GM12878 (cell line): ENCODE measurements around the gene TEX13B. TPM values are rescaled to one million over a fixed set of nuclear protein-coding genes. Genes with fewer than 3 reads are reported as not detected.
A peak's percentile ranks its signal among the peaks of the same experiment; 100 is the strongest.

Experiments
- ATAC-seq: fragments of 200-7000 bp; cut with Tn5 transposase; 3 replicates; pipeline ENCODE4 v1.9.1; 2020; ENCODE audit warnings: mild to moderate bottlenecking, moderate library complexity
- BruUV-seq: library from RNA; stranded (reverse); fragments of 400-500 nt; replicated peaks from 2 replicates; lab custom pipeline; 2021; lab: Mats Ljungman, UMichigan
- CTCF ChIA-PET: fragments of 300-600 bp; sonication (Branson Sonifier 250); formaldehyde crosslinking; extraction: SDS; loops from one replicate; lab custom pipeline; 2021; ENCODE audit warnings: inconsistent platforms; lab: Yijun Ruan, JAX
- POLR2A ChIA-PET: fragments of 350-600 bp; formaldehyde crosslinking; extraction: SDS; loops from one replicate; lab custom pipeline; 2021; ENCODE audit warnings: inconsistent platforms; lab: Charles Lee
- RAD21 ChIA-PET: fragments of 300-600 bp; sonication (Branson Sonifier 250); formaldehyde crosslinking; loops from one replicate; lab custom pipeline; 2023; ENCODE audit warnings: antibody characterized with exemption; ENCODE audit not compliant: unreplicated experiment; lab: Charles Lee
- SMC1A ChIA-PET: fragments of 300-600 bp; sonication (Branson Sonifier 250); formaldehyde crosslinking; loops from one replicate; lab custom pipeline; 2023; ENCODE audit not compliant: unreplicated experiment, uncharacterized antibody; lab: Charles Lee
- DNase-seq: peaks from one replicate; pipeline ENCODE4 v3.0.0-alpha.2; 2011; ENCODE audit warnings: low read depth, low spot score
- FAIRE-seq: peaks from 3 replicates; lab custom pipeline; 2011; peaks lifted over from hg19 to GRCh38; lab: Jason Lieb, UNC
- H2AFZ ChIP-seq: 2 replicates; pipeline ENCODE4 v1.6.0; 2011; ENCODE audit warnings: low read depth, low read length, control low read depth; ENCODE audit not compliant: control insufficient read depth
- H3K27ac ChIP-seq: 2 replicates; pipeline ENCODE4 v1.5.1; 2011; ENCODE audit warnings: control low read depth; ENCODE audit not compliant: control insufficient read depth, insufficient read depth
- H3K27me3 ChIP-seq, 2 experiments: replicated peaks in 1 of 2; 2 replicates each; pipeline versions ENCODE4 v1.6.0 to v1.6.1; 2011; ENCODE audit warnings: low read length in 1 of 2; ENCODE audit not compliant: control insufficient read depth in 2 of 2, insufficient read depth in 2 of 2
- H3K36me3 ChIP-seq, 2 experiments: 2 replicates each; pipeline ENCODE4 v1.5.1; 2011; ENCODE audit warnings: low read length in 1 of 2; ENCODE audit not compliant: control insufficient read depth in 2 of 2, insufficient read depth in 2 of 2
- H3K4me1 ChIP-seq: 2 replicates; pipeline ENCODE4 v1.6.1; 2011; ENCODE audit warnings: mild to moderate bottlenecking, low read length, moderate library complexity, mixed read lengths; ENCODE audit not compliant: control insufficient read depth, insufficient read depth
- H3K4me2 ChIP-seq: 2 replicates; pipeline ENCODE4 v1.6.0; 2011; ENCODE audit warnings: control low read depth; ENCODE audit not compliant: control insufficient read depth, insufficient read depth
- H3K4me3 ChIP-seq: fragments of 200-600 bp; sonication (generic); 2 replicates; pipeline ENCODE4 v1.5.1; 2016
- H3K79me2 ChIP-seq: 2 replicates; pipeline ENCODE4 v1.6.0; 2011; ENCODE audit warnings: low read length; ENCODE audit not compliant: control insufficient read depth, insufficient read depth
- H3K9ac ChIP-seq: 2 replicates; pipeline ENCODE4 v1.8.0; 2011; ENCODE audit warnings: low read length, control low read depth, mixed read lengths; ENCODE audit not compliant: control insufficient read depth, insufficient read depth
- H3K9me3 ChIP-seq: replicated peaks from 3 replicates; pipeline ENCODE4 v1.5.1; 2011; ENCODE audit warnings: mild to moderate bottlenecking, low read length; ENCODE audit not compliant: control insufficient read depth, insufficient read depth
- H4K20me1 ChIP-seq: 2 replicates; pipeline ENCODE4 v1.6.0; 2011; ENCODE audit not compliant: control insufficient read depth, insufficient read depth
- BCL11A ChIP-seq: IDR thresholded peaks from 2 replicates; pipeline ENCODE4 v1.6.1; 2011; ENCODE audit warnings: low read depth, low read length
- CHD4 ChIP-seq: fragments of 200-600 bp; sonication (generic); IDR thresholded peaks from 2 replicates; pipeline ENCODE4 v1.6.1; 2016; ENCODE audit warnings: mild to moderate bottlenecking
- CREB1 ChIP-seq: IDR thresholded peaks from 2 replicates; pipeline ENCODE4 v1.6.1; 2012; ENCODE audit warnings: low read depth, mild to moderate bottlenecking, inconsistent platforms
- DPF2 ChIP-seq: fragments of 450-650 bp; IDR thresholded peaks from 2 replicates; pipeline ENCODE4 v1.6.1; 2017; ENCODE audit warnings: mild to moderate bottlenecking
- ESRRA ChIP-seq: IDR thresholded peaks from 2 replicates; pipeline ENCODE4 v1.6.1; 2012; ENCODE audit warnings: mild to moderate bottlenecking, low read length, improper control_type of control experiment
- FOXM1 ChIP-seq: IDR thresholded peaks from 2 replicates; pipeline ENCODE4 v1.6.1; 2012; ENCODE audit warnings: low read depth, mild to moderate bottlenecking, inconsistent platforms, low read length, moderate library complexity
- GABPA ChIP-seq: IDR thresholded peaks from 2 replicates; pipeline ENCODE4 v1.6.1; 2014; ENCODE audit warnings: antibody characterized with exemption, low read depth, mild to moderate bottlenecking, inconsistent platforms
- IRF3 ChIP-seq: fragments of 450-650 bp; IDR thresholded peaks from 2 replicates; pipeline ENCODE4 v1.6.1; 2014; ENCODE audit warnings: mild to moderate bottlenecking
- JUNB ChIP-seq: IDR thresholded peaks from 2 replicates; pipeline ENCODE4 v1.6.1; 2016; ENCODE audit warnings: antibody characterized with exemption, mild to moderate bottlenecking
- MEF2A ChIP-seq: IDR thresholded peaks from 2 replicates; pipeline ENCODE4 v1.6.1; 2011; ENCODE audit warnings: low read depth, mild to moderate bottlenecking, low read length, moderate library complexity; ENCODE audit not compliant: insufficient read depth
- NFIC ChIP-seq: IDR thresholded peaks from 2 replicates; pipeline ENCODE4 v1.6.1; 2012; ENCODE audit warnings: low read depth, mild to moderate bottlenecking, inconsistent platforms, low read length, moderate library complexity
- NR2C1 ChIP-seq: fragments of 450-650 bp; IDR thresholded peaks from 2 replicates; pipeline ENCODE4 v1.6.1; 2017; ENCODE audit warnings: antibody characterized with exemption, mild to moderate bottlenecking, moderate library complexity
- NRF1 ChIP-seq: conservative IDR thresholded peaks from 2 replicates; pipeline ENCODE4 v1.6.1; 2011; ENCODE audit warnings: mild to moderate bottlenecking, low read depth, low read length, improper control_type of control experiment
- RBBP5 ChIP-seq: fragments of 200-600 bp; sonication (generic); conservative IDR thresholded peaks from 2 replicates; pipeline ENCODE4 v1.6.1; 2016
- RUNX3 ChIP-seq: IDR thresholded peaks from 2 replicates; pipeline ENCODE4 v1.6.1; 2012; ENCODE audit warnings: low read length, inconsistent platforms
- SMC3 ChIP-seq: IDR thresholded peaks from 2 replicates; pipeline ENCODE4 v1.6.1; 2011; ENCODE audit warnings: low read length, improper control_type of control experiment, borderline replicate concordance
- ZNF592 ChIP-seq: fragments of 450-650 bp; IDR thresholded peaks from 2 replicates; pipeline ENCODE4 v1.6.1; 2017; ENCODE audit warnings: mild to moderate bottlenecking, moderate library complexity
- WGBS: methylation state at CpG from one replicate; pipeline ENCODE4 v1.1.6; 2016; ENCODE audit warnings: low lambda C conversion rate; ENCODE audit not compliant: insufficient replicate concordance, insufficient coverage; ENCODE audit errors: missing lambda C conversion rate; 5-methylcytosine and 5-hydroxymethylcytosine counted together
- in situ Hi-C: fragments of 300-500 bp; cut with MboI; formaldehyde crosslinking; loops from 9 replicates; pipeline ENCODE4 v1.14.3; 2018; ENCODE audit warnings: mixed read lengths
- intact Hi-C: fragments of 100-400 bp; cut with micrococcal nuclease; formaldehyde crosslinking; loops from one replicate; pipeline ENCODE4 v1.14.2; 2022; ENCODE audit not compliant: unreplicated experiment
- polyA plus RNA-seq, 11 experiments: library from polyadenylated mRNA; depleted of rRNA in 4 of 11; unstranded in 6 of 11; stranded (reverse) in 5 of 11; fragments of >200 nt; fragmentation: Nextera tagmentation in 4 of 11; fragmentation: Illumina TruSeq in 1 of 11; extraction: Ambion mirVana in 4 of 11; extraction: Trizol in 1 of 11; gene quantifications; 1 replicate in 1 of 11; 2 replicates in 10 of 11; pipeline versions ENCODE4 v1.2.1 to v1.2.3, GENCODE V29; 2011 to 2016; ENCODE audit warnings: inconsistent platforms in 2 of 11, missing spikeins in 2 of 11, low read depth in 1 of 11
- total RNA-seq, 4 experiments: library from RNA; depleted of rRNA in 3 of 4; stranded (reverse); fragments of >200 nt in 3 of 4; fragmentation: Illumina TruSeq in 1 of 4; extraction: Trizol in 1 of 4; gene quantifications; 2 replicates each; pipeline versions ENCODE4 v1.2.1 to v1.2.3, GENCODE V29; 2013 to 2021

TEX13B gene
- total and polyA plus RNA-seq, 10 of the 15 experiments (the other 5 are each of a cell fraction or from before 2014, with no cell fraction given) = not detected

GRCh38 chrX:107982356-107982755, at the start of gene TEX13B (continued):
- TF ChIP-seq RBBP5 = no peak
- no peak for TF ChIP-seq IRF3
- no peak for TF ChIP-seq CHD4
- TF ChIP-seq NRF1 = no peak
- TF ChIP-seq BCL11A = no peak
- no peak for TF ChIP-seq GABPA
- no peak for TF ChIP-seq DPF2
- TF ChIP-seq FOXM1 = no peak

- H3K4me2 ChIP-seq = no peak overlapping the region
- POLR2A ChIA-PET = no interaction called here
These were observed 48.0 kb upstream of the TEX13B start for GRCh38 chrX:108029928-108030711.

More at GRCh38 chrX:108029928-108030711, 48.0 kb upstream of the TEX13B start:
- TF ChIP-seq NR2C1 (no peak), CREB1 (0 out of 2 replicates have a peak, but pooled peaks have one; percentile 29), FOXM1 (peak; percentile 25; the same call in 1 of the 2 replicates), MEF2A (peak; percentile 56), NFIC (0 out of 2 replicates have a peak, but pooled peaks have one; percentile 27), RUNX3 (peak; percentile 15; the same call in 1 of the 2 replicates), ZNF592 (no peak), JUNB (peak; percentile 37; the same call in 1 of the 2 replicates), ESRRA (no peak), SMC3 (no peak)
- no peak for DNase-seq
- intact Hi-C loops (no loop called here), in situ Hi-C loops (no loop called here)
- RAD21 ChIA-PET = no interaction called here
- Histone ChIP-seq H3K27ac (no peak overlapping the region), H2AFZ (no peak overlapping the region), H3K79me2 (no peaks in the 10 kb centered on the region), H3K9ac (no peak overlapping the region), H3K36me3 (no peaks in the 10 kb centered on the region), H3K9me3 (no peaks in the 10 kb centered on the region), H4K20me1 (no peaks in the 10 kb centered on the region), H3K4me1 (no peaks in the 10 kb centered on the region), H3K4me3 (no peak overlapping the region), H3K27me3 (no peaks in the 10 kb centered on the region)
- CTCF ChIA-PET = interaction anchor here (1.4 kb wide), 1 partner anchor 10 kb away, joined by 4 read pairs; no protein-coding TSS in a partner anchor
- BruUV-seq = no TSS peak
- SMC1A ChIA-PET = interaction anchor here (1.0 kb wide), 1 partner anchor 30 kb away, joined by 4 read pairs; no protein-coding TSS in a partner anchor
- FAIRE-seq = peak; percentile 47
- WGBS = 5% methylated on average over 5 of the region's 5 CpGs
- ATAC-seq = 0 out of 3 replicates have a peak, but pooled peaks have one; percentile 19
